ENCODE data around the gene AP2A2. TPM values are rescaled to one million over a fixed set of nuclear protein-coding genes. Genes with fewer than 3 reads are reported as not detected.

The AP2A2 gene
- total RNA-seq, 4 donors from 2014 or later, result 49.5 to 82.6 (median 72.2) TPM

GRCh38 chr11:1040428-1041148, 114.9 kb downstream of the AP2A2 start:
- H3K4me3 ChIP-seq, result no peak overlapping the region
- H3K27ac ChIP-seq (replicated peaks in 1 of 4), result no peak overlapping the region
- H3K4me1 ChIP-seq, result no peaks in the 10 kb centered on the region
- 77% methylated on average over 12 of the region's 16 CpGs for WGBS
- DNase-seq (ENCODE audit: extremely low spot score), result no peak
- H3K9me3 ChIP-seq, result no peaks in the 10 kb centered on the region
- H3K36me3 ChIP-seq, result no peaks in the 10 kb centered on the region
- intact Hi-C loops (cut with DNase I), result no loop called here
- no peak for TF ChIP-seq POLR2A (IDR thresholded peaks at IDR 0.05; ENCODE audit: low read depth)
- H3K27me3 ChIP-seq, result peaks cover 0 to 63% (median 11%) of the 10 kb centered on the region in 4 donors

- no peak for TF ChIP-seq POLR2A (IDR thresholded peaks at IDR 0.05; ENCODE audit: low read depth)
- TF ChIP-seq POLR2AphosphoS5 (IDR thresholded peaks at IDR 0.05), result no peak
- TF ChIP-seq EP300 (IDR thresholded peaks at IDR 0.05), result no peak
- TF ChIP-seq CTCF (IDR thresholded peaks at IDR 0.05), result no peak
- H3K27me3 ChIP-seq, result peaks cover 0 to 58% (median 11%) of the 10 kb centered on the region in 4 donors
- H3K9me3 ChIP-seq, result no peaks in the 10 kb centered on the region
- no peak overlapping the region for H3K4me3 ChIP-seq
- no peaks in the 10 kb centered on the region for H3K36me3 ChIP-seq
- H3K27ac ChIP-seq (replicated peaks in 1 of 4), result no peak overlapping the region
- H3K4me1 ChIP-seq, result no peaks in the 10 kb centered on the region
- DNase-seq (ENCODE audit: extremely low spot score), result no peak
- intact Hi-C loops (cut with DNase I), result no loop called here
- whole genome bisulfite sequencing, result no CpG with 5 or more reads among the region's 8 CpGs
Observed at GRCh38 chr11:1041149-1041467, 115.4 kb downstream of the AP2A2 start.

GRCh38 chr11:1041471-1041870, 115.8 kb downstream of the AP2A2 start:
- H3K4me3 ChIP-seq, result no peak overlapping the region
- 88% methylated on average over 4 of the region's 9 CpGs for WGBS
- no peaks in the 10 kb centered on the region for H3K36me3 ChIP-seq
- H3K4me1 ChIP-seq, result no peaks in the 10 kb centered on the region
- TF ChIP-seq EP300 (IDR thresholded peaks at IDR 0.05), result no peak
- no peak for TF ChIP-seq CTCF (IDR thresholded peaks at IDR 0.05)
- TF ChIP-seq POLR2AphosphoS5 (IDR thresholded peaks at IDR 0.05), result no peak
- peaks cover 0 to 54% (median 11%) of the 10 kb centered on the region in 4 donors for H3K27me3 ChIP-seq
- intact Hi-C loops (cut with DNase I), result no loop called here
- no peaks in the 10 kb centered on the region for H3K9me3 ChIP-seq
- DNase-seq (ENCODE audit: extremely low spot score), result no peak
- H3K27ac ChIP-seq (replicated peaks in 1 of 4), result no peak overlapping the region

- DNase-seq (ENCODE audit: extremely low spot score), result no peak
Observed at GRCh38 chr11:1041936-1042608, 116.4 kb downstream of the AP2A2 start.

More at GRCh38 chr11:1041936-1042608, 116.4 kb downstream of the AP2A2 start:
- Histone ChIP-seq H3K9me3 (no peaks in the 10 kb centered on the region), H3K4me3 (no peak overlapping the region), H3K36me3 (no peaks in the 10 kb centered on the region), H3K27me3 (peaks cover 0 to 49% (median 11%) of the 10 kb centered on the region in 4 donors), H3K27ac (replicated peaks in 1 of 4) (no peak overlapping the region), H3K4me1 (no peaks in the 10 kb centered on the region)
- intact Hi-C loops (cut with DNase I), result no loop called here
- TF ChIP-seq CTCF (IDR thresholded peaks at IDR 0.05) (no peak), POLR2AphosphoS5 (IDR thresholded peaks at IDR 0.05) (no peak), POLR2A (IDR thresholded peaks at IDR 0.05; ENCODE audit: low read depth) (no peak), EP300 (IDR thresholded peaks at IDR 0.05) (no peak)
- WGBS, result 63% methylated on average over 6 of the region's 18 CpGs
